ENCODE data around the gene MPZL2.

The MPZL2 gene

DNA sequence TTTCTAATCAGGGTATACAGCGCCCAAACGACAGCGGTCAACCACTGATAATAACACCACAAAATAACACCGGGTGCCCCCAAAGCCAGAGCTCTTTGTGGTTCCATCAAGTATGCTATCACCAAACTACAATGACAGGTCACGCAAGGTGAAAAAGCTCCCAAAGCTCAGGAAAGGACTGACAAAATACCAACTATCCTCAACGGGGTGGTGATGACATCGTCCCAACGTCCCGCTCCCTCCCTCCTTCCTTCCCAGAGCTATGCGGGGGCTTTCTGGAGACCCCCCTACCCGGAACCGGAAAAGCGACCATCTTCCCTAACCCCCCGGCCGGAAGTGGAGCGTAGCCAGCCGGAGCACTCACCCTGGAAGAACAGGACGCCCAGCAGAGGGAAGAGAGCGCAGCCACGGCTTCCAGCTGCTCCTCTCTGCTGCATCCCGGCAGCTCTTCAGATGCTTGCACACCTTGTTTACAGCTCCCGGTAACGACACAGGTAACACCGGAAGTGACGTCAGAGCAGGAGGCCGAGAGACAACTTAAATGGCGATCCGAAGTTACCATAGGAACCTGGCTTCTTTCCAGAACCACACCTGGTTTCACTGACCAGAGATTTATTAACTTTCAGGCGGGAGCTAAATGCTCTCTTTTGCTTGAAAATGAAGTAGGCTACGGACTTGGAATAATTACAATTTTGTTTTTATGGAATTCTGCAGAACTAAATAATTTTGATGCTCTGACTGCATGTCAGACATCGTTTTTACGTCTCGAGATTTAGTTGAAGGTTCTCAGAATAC, 12.0 kb downstream of the MPZL2 start, which contains the start of gene MPZL3:
MPZL3 (minus strand) TSS at position 508 of the 795 bp plus-strand sequence; CDS start at position 437, 71 bp downstream.
- TF ChIP-seq, protein P1, sequence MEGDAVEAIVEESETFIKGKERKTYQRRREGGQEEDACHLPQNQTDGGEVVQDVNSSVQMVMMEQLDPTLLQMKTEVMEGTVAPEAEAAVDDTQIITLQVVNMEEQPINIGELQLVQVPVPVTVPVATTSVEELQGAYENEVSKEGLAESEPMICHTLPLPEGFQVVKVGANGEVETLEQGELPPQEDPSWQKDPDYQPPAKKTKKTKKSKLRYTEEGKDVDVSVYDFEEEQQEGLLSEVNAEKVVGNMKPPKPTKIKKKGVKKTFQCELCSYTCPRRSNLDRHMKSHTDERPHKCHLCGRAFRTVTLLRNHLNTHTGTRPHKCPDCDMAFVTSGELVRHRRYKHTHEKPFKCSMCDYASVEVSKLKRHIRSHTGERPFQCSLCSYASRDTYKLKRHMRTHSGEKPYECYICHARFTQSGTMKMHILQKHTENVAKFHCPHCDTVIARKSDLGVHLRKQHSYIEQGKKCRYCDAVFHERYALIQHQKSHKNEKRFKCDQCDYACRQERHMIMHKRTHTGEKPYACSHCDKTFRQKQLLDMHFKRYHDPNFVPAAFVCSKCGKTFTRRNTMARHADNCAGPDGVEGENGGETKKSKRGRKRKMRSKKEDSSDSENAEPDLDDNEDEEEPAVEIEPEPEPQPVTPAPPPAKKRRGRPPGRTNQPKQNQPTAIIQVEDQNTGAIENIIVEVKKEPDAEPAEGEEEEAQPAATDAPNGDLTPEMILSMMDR (IDR thresholded peaks at IDR 0.05; ENCODE audit: borderline replicate concordance, extremely low read depth, low read length, poor library complexity, severe bottlenecking), result no peak
- TF ChIP-seq EZH2 (IDR thresholded peaks at IDR 0.05; ENCODE audit: borderline replicate concordance, low read depth, low read length, severe bottlenecking), result no peak
- Histone ChIP-seq H4K20me1 (ENCODE audit: insufficient read depth, low read length) (no peaks in the 10 kb centered on the region), H3K9ac (ENCODE audit: low read depth, low read length) (peak within 1 kb of the TSS; percentile 59), H3K36me3 (ENCODE audit: insufficient read depth, low read length) (no peaks in the 10 kb centered on the region), H3K27me3 (ENCODE audit: insufficient read depth, low read length, poor library complexity) (no peaks in the 10 kb centered on the region), H3K4me1 (ENCODE audit: insufficient read depth, low read length) (peaks cover 25% of the 10 kb centered on the region), H3K79me2 (ENCODE audit: insufficient read depth, low read length) (peaks cover 11% of the 10 kb centered on the region), H3K4me3 (ENCODE audit: low read depth in 1 of 2, low read length in 2 of 2) (peak within 1 kb of the TSS; percentile 46 to 76), H2AFZ (ENCODE audit: low read depth, low read length) (peak within 1 kb of the TSS; percentile 100), H3K4me2 (ENCODE audit: insufficient read depth, low read length) (peak within 1 kb of the TSS; percentile 78), H3K9me3 (ENCODE audit: insufficient read depth, low read length, severe bottlenecking) (no peaks in the 10 kb centered on the region), H3K27ac (ENCODE audit: low read length) (peak within 1 kb of the TSS; percentile 94)
- ATAC-seq (ENCODE audit: insufficient read depth, low read depth), result peak; percentile 98
- peak; percentile 87 for DNase-seq

DNA sequence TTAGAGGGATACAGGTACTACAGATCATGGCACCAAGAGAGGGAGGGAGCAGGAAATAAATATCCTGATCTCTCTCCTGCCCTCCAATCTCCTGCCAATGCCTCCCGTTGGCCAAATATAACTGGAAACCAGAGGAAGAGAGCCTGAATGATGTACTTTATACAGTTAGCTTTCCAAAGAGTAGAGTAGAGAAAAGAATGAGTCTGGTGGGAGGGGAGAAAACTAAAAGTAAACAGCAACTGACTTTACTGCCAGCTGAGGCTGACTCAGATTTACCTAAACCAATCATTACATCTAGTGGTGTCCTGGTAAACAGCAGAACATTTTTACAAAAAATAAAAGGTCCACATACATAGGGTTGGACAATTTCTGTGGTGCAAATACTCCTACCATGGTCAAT, 17.1 kb downstream of the MPZL2 start:
- H3K27ac ChIP-seq (ENCODE audit: low read length), result no peak overlapping the region
- no peaks in the 10 kb centered on the region for H3K79me2 ChIP-seq (ENCODE audit: insufficient read depth, low read length)
- peaks cover 11% of the 10 kb centered on the region for H3K4me1 ChIP-seq (ENCODE audit: insufficient read depth, low read length)
- H3K4me3 ChIP-seq (ENCODE audit: low read depth in 1 of 2, low read length in 2 of 2), result no peak overlapping the region
- ATAC-seq (ENCODE audit: insufficient read depth, low read depth), result no peak
- H3K4me2 ChIP-seq (ENCODE audit: insufficient read depth, low read length), result no peak overlapping the region
- no peak for DNase-seq
- H3K27me3 ChIP-seq (ENCODE audit: insufficient read depth, low read length, poor library complexity), result no peaks in the 10 kb centered on the region
- no peaks in the 10 kb centered on the region for H3K9me3 ChIP-seq (ENCODE audit: insufficient read depth, low read length, severe bottlenecking)
- no peaks in the 10 kb centered on the region for H3K36me3 ChIP-seq (ENCODE audit: insufficient read depth, low read length)
- TF ChIP-seq, protein P1 (IDR thresholded peaks at IDR 0.05; ENCODE audit: borderline replicate concordance, extremely low read depth, low read length, poor library complexity, severe bottlenecking), result no peak
- TF ChIP-seq EZH2 (IDR thresholded peaks at IDR 0.05; ENCODE audit: borderline replicate concordance, low read depth, low read length, severe bottlenecking), result no peak
- no peak overlapping the region for H3K9ac ChIP-seq (ENCODE audit: low read depth, low read length)
- no peak overlapping the region for H2AFZ ChIP-seq (ENCODE audit: low read depth, low read length)
- H4K20me1 ChIP-seq (ENCODE audit: insufficient read depth, low read length), result no peaks in the 10 kb centered on the region

DNA sequence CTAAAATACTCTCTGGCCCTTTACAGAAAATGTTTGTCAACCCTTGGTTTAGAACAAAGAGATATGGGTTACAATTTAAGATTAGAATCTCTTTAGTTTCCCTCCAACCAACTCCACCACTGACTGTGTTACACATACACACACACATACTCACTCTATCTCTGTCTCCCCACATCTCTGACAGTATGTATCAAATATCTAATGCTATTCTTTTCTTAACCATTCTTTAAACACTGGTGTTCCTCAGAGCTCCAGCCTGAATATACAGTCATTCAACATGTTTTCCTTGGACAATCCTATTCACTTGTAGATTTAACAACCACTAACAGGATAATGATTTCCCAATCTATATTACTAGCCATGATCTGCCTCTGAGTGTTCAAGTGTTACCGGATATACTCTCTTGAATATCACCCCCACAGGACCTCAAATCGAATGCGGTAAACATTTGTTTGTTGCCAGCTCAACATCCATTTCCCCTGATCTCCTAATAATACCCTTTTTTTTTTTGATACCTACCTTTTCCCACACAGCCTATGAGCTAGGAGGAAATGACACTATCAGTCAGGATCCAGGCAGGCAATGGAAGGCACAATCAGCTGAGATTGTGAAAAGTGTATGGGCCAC, 18.0 kb downstream of the MPZL2 start:
- H3K4me3 ChIP-seq (ENCODE audit: low read depth in 1 of 2, low read length in 2 of 2), result no peak overlapping the region
- H3K9ac ChIP-seq (ENCODE audit: low read depth, low read length), result no peak overlapping the region
- H4K20me1 ChIP-seq (ENCODE audit: insufficient read depth, low read length), result no peaks in the 10 kb centered on the region
- H3K9me3 ChIP-seq (ENCODE audit: insufficient read depth, low read length, severe bottlenecking), result no peaks in the 10 kb centered on the region
- ATAC-seq (ENCODE audit: insufficient read depth, low read depth), result no peak
- no peak overlapping the region for H3K27ac ChIP-seq (ENCODE audit: low read length)
- H3K4me2 ChIP-seq (ENCODE audit: insufficient read depth, low read length), result no peak overlapping the region
- no peaks in the 10 kb centered on the region for H3K79me2 ChIP-seq (ENCODE audit: insufficient read depth, low read length)
- TF ChIP-seq, protein P1 (IDR thresholded peaks at IDR 0.05; ENCODE audit: borderline replicate concordance, extremely low read depth, low read length, poor library complexity, severe bottlenecking), result no peak
- TF ChIP-seq EZH2 (IDR thresholded peaks at IDR 0.05; ENCODE audit: borderline replicate concordance, low read depth, low read length, severe bottlenecking), result no peak
- H3K4me1 ChIP-seq (ENCODE audit: insufficient read depth, low read length), result peaks cover 2% of the 10 kb centered on the region
- no peaks in the 10 kb centered on the region for H3K36me3 ChIP-seq (ENCODE audit: insufficient read depth, low read length)
- no peak for DNase-seq
- no peaks in the 10 kb centered on the region for H3K27me3 ChIP-seq (ENCODE audit: insufficient read depth, low read length, poor library complexity)
- H2AFZ ChIP-seq (ENCODE audit: low read depth, low read length), result no peak overlapping the region

All from DND-41 (cell line).